HG02870 (cell line): ENCODE results near the gene TMEM179.
"Not testable (repeated sequence)": the region's sequence is repeated elsewhere in the genome, so short reads cannot be mapped to it uniquely, and the experiment has no call there.

ENCODE experiments used
- ATAC-seq: cut with Tn5 transposase; IDR thresholded peaks from one replicate; pipeline ENCODE4 v1.9.1; 2021; ENCODE audit warnings: mild to moderate bottlenecking, moderate library complexity; ENCODE audit not compliant: unreplicated experiment

TMEM179 gene

DNA sequence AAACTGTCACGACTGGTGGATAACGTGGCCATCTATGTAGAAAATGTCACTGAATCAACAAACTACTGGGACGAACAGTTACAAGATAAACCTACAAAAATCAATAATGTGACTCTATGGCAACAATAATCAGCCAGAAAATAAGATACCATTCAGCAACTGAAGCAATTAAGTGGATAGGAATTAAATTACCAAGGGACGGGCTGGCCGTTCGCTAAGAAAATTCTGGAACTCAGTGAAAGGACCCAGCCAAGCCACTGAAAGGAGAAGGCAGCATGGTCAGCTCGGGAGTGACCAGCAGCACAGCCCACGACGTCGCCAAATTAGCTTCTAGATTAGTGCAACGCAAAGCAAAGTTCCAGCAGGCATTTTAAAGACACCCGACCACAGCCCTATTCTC is 33.6 kb upstream of the TMEM179 start:
- no peak for ATAC-seq

DNA sequence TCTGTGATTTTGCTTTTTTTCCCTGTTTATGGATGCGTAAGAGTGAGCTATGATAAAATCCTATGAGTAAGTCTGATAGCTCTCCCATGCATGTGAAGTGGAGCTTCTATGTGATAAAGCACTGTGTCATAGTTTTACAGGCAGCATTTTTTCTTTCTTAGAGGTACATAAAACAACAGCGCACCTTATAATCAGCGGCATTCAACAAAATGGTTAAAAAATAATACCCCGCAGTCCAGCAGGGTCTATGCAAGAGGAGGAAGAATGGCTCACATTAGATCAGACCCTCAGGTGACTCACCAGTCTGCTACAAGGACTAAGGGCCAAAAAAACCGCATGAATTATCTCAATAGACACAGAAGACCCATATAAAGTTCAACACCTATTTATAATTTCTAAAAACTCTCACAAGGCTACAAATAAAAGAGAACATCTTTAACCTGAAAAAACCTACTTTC is 33.0 kb upstream of the TMEM179 start:
- ATAC-seq: no peak

DNA sequence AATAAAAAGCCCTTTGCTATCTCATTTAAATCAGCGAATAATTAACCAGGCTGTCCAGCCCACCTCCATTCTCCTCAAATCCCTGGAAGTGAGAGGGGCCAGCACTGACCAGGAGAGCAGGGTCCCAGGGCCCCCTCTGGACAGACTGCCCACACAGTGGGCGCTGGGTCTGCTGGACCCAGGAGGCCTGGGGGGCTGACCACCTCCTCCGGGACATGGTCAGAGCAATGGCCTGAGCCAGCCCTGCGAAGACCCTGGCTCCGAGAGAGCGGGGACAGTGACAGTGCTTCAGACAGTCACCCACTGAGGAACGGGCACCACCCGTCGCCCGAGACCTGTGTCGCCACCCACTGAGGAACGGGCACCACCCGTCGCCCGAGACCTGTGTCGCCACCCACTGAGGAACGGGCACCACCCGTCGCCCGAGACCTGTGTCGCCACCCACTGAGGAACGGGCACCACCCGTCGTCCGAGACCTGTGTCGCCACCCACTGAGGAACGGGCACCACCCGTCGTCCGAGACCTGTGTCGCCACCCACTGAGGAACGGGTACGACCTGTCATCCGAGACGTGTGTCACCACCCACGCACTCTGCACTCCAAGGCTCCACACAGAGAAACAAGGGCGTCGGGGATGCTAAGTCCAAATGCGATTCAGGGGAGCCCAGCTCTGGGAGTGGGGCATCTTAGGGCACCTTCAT is 32.4 kb upstream of the TMEM179 start:
- ATAC-seq: not testable (repeated sequence)

DNA sequence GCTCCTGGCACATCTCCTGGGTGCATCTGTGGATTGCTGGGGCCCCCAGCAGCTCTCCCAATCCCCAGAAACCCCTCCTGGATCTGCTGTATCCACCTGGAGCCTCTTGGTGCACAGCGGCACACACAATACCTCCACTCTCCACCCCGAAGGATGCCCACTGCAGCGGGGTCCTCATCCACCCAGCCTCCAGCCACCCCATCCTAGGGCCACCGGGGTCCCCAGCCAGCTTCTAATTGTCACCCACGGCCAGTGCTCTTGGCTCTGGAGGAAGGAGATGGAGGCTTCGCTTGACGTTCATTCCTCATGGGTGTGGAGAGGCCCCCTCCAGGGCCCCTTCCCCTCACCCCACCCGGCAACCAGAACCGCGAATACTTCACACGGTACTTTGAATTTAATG is 31.6 kb upstream of the TMEM179 start:
- ATAC-seq: no peak

DNA sequence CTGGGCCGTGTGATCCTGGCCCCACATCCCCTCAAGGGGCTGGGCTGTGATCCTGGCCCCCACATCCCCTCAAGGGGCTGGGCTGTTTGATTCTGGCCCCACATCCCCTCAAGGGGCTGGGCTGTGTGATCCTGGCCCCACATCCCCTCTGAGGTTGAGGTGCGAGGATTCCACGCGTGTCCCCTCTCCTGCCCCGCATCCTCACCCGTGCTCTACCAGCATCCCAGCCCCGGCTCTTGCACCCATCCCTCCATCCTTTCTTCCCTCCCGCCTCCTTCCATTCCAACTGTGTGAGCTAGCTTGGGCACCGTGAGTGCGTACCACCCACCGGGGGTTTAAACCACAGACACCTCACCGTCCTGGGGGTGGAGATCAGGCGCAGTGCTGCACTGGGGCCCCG is 31.1 kb upstream of the TMEM179 start:
- no peak for ATAC-seq

DNA sequence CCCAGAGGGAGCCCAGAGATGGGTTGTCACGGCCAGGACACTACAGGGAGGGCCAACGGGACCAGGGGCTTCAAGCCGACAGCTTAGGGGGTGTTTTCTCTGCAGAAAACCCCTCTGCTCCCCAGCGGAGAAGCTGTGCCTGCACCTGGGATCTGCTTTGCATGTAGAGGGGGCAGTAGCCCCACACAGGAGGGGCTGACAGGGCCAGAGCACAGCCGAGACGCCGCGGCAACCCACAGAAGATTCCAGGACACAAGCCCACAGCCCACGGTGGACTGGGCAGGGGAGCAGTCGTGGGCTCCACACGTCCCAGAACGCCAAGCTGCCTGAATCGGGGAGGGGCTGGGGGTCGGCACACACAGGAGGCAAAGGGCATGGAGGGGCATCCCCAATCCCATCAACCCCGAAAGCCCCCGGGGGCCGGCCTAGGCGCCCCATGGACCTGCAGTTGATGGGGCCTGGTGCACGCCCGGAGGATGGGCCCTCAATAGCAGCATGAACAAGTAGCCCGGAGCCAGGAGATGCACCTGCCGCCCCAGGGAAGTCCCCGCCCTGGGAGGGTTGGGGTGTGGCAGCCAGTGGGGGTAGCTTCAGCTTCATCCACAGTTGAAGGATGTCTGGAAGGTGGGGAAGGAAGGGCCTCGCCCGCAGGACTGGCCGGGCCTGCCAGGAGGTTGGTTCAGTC is 30.5 kb upstream of the TMEM179 start:
- no peak for ATAC-seq

DNA sequence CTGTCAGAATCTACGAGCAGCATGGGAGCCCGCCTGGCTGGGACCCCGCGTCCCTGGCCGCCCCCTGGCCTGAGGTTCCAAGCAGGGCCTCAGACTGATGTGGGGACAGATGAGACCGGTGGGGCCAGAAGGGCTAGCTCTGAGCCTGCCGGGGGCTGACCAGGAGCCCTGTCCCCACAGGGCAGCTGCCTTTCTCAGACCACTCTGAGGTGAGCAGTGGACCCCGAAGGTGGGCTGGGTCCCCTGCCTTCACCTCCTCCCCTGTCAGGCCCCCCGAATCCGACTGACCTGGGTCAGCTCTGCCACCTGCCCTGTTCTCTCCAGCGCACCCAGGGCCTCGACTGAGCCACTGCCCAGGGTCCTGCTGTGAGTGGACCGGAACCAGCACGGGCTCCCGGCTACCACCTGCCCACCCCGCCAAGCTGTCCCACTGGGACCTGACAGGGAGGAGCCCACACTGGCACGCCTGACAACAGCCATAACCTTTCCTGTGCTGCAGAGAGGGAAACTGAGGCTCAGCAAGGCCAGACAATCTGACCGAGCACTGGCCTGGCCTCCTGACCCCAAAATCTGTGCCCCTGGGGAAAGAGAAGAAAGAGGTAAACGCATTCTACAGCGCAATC is 29.7 kb upstream of the TMEM179 start:
- ATAC-seq: no peak

DNA sequence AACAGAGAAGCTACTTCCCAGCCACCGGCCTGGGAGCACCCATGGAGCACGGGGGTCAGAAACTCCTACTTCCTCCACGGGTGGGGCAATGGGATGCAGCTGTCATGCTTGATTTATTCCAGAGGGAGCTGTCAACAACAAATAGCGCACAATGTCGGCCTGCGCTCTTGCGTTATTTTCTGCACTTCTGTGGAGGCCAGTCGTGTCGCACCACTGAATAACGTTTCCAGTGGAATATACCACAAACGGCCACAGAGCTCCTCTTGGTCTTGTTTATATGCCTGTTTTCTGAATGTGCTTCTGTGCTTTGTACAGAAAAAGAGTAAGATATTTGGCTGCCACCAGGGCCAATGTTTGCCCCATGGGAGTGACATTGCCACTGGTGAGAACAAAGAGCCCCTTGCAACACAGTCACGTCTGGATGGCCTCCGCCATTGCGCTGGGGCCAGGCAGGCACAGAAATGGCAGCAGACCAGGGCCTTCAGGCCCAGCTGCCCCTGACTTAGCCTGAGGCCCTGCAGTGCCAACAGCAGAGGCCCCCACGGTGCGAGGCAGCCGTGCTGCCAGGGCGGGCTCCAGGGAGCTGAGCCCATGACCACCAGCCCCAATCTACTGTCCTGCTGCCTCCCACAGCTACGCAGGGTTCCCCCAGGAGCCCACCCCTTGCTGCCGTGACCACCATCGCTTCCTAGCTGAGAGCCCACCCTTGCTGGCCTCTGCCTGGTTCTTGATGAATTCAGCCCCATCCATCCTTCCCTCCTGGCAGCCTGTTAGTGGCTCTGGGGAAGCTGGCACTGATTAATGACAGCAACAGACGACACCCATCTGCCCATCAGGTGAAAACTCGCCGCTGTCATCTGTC is 28.9 kb upstream of the TMEM179 start:
- ATAC-seq: no peak

DNA sequence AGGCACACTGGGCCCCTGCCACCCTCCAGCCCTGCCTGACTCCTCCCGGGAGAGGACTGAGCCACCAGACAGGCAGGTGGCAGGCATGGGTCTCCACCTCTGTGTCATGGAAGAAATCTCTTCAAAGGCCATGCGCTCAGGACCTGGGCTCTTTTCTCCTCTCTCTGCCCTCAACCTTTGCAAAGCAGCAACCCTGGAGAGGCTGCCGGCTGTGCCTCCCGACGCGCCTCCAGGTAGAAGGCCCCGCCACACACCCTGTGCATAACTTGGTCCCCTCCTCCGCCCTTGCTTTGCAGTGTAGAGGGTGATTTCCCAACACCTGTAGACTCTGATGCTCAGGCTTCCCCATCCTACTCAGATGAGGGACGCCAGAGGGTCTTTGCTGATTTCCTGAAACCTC is 28.2 kb upstream of the TMEM179 start:
- ATAC-seq: no peak

DNA sequence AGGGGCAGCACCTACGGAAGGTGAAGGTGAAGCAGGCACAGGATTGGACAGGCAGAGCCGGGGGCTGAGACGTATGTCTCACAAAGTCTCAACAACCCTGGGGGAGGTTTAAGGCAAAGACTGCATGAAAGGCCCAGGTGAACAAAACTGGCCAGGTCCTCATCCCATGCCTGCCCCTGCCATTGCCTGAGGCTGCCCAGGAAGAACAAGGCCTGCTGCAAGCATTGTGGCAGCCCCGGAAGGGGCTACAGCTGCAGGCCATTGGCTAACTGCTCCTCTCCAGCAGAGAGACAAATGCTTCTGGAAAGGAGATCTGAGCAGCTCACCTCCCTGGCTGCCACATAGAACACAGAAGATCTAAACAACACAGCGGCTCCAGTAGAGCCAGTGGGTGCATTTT is 20.4 kb upstream of the TMEM179 start:
- no peak for ATAC-seq

DNA sequence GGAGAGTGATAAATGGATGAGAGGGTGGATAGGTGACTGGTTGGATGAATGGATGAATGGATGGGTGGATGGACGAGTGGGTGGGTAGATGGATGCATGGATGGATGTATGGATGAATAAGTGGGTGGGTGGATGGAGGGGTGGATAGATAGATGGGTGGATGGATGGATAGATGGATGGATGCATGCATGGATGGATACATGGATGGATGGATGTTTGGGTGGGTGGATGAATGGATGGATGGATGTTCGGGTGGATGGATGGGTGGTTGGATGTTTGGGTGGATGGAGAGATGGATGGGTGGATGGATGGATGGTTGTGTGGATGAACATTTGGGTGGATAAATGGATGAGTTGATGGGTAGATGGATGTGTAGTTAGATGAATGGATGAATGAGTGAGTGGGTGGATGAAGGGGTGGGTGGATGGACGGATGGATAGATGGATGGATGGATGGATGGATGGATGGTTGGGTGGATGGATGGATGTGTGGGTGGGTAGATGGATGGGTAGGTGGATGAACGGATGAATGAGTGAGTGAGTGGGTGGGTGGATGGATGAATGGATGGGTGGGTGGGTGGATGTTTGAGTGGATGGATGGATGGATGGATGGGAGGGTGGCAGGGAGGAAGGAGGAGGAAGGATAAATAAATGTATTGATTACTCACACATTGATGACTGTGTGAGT is 9.7 kb upstream of the TMEM179 start:
- ATAC-seq: no peak

DNA sequence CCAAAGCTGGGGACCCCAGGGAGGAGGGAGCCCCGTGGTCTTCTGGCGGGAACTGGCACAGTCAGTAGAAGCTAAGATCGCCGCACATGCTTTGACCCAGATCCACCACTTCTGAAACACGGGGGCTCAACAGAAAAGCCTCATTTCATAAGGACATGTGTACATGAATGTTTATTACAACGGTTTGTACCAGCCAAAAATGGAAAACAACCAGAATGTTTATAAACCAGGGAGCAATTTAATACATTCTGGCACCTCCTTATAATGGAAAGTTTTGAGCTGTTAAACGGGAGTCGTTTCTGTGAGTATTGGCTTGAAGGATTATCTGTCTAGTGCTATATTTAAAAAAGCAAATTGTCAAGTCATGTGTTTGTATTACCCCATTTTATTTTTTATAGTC is 7.3 kb upstream of the TMEM179 start:
- ATAC-seq: no peak

DNA sequence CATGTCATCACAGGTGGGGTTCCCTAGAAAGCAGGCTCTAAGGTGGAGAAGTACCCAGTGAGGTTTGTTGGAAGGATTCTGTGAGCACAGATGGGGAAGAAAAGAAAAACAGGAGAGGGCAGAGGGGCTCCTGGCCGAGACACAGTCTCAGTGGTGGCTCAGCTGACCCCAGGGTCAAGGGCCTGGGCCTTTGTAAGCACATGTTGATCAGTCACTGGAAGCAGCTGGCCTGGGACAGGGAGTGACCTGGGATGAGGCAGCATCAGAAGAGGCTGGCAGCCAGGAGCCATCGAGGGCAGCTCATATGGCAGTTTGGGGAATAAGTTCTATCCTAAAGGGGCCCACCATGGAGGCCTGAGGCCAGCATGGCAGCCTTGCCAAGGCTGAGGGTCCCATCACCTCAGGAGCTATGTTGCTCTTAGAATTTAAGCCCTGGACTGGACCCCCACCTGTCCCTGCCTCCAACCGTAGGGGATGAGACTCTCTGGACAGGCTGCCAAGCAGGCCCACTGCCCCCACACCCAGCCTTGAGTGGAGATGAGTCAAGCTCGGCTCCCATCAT is 6.3 kb upstream of the TMEM179 start:
- ATAC-seq: no peak

DNA sequence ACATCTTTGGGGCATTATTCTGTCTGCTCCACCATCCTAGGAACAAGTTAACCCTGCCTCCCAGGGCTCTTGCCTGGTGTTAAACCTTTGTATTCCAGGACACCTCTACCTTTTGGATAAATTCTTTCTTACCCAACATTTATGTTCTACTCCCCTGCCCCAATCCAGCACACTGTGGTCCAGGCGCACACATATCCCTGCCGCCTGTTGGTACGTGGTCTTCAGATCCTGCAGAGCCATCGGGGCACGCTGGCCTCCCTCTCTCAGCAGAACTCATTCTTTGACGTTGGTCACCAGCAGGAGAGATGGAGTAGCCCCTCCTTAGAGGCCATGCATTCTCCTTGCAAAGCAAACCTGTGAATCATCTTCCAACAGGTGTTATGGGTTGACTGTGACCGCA is 5.1 kb upstream of the TMEM179 start:
- ATAC-seq: no peak

DNA sequence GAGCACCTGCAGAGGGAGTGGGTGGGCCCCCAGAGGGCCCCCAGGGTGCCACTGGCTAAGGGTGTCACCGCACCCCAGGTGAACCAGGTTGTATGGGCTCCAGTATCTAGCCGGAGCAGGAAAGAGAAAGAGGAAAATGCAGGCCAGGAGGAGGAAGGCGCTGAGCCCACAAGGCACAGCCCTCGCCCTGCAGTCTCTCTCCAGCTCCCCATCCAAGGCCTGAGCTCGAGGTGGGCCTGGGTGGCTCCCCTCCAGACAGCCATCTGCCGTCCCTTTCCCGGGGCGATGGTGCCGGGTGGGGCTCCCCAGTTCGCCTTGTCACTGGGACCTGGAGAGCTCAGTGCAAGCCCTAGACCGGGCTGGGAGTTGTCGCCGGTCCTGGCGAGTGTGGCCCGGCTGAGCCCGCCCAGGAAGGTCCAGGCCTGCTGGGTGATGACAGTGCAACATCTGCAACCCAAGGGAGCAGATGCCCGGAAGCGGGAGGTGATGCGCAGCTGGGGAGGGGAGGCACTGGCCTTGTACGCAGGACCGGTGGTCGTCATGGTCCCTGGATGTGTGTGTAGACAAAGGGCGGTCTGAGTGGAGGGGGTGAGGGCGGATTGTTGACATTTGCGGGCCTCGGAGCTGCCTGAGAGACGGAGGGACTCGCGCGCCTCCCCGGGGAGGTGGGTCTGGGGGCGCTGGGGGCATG is 716 bp downstream of the TMEM179 start:
- no peak for ATAC-seq

DNA sequence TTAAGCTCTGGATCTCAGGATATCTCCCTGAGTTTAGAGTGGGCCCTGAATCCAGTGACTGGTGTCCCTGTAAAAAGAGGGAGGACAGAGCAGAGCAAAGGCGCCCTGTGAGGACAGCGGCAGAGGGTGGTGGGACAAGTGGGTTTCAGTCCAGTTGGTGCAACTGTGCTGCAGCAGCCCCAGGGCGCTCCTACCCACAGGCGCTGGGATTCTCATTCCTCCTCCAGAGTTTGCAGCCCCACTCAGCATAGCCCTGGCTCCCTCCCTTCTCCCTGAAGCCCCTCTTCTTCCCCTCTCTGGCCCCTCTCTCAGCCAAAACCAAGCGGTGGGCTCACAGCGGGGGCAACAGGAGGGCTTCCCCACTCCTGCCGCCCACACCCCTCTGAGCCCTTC is 1.6 kb downstream of the TMEM179 start:
- no peak for ATAC-seq

DNA sequence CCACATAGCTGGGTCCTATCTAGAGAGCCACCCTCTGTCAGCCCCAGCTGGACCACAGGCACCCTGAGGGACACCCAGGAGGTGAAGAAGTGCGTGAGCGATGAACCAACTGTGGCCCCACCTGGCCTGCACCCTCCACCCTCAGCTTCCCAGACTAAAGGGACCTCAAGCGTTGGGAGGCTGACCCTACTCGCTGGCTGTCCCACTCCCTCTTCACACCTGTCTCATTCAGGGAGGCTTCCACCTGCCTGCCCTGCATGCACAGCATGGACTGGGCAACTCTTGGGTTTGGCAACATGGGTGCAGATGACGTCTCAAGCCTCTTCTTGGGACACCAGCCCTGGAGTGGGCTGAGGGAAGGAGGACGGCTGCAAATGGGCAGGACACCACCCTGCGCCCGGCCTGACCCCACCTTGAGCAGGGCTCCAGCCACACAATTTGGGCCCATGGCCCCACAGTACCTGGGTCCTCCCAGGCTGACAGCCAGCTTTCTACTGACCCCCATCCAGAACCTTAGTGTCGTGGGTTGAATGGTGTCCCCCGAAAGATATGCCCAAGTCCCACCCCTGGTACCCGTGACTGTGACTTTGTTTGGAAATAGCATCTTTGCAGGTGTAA is 2.1 kb downstream of the TMEM179 start:
- no peak for ATAC-seq

DNA sequence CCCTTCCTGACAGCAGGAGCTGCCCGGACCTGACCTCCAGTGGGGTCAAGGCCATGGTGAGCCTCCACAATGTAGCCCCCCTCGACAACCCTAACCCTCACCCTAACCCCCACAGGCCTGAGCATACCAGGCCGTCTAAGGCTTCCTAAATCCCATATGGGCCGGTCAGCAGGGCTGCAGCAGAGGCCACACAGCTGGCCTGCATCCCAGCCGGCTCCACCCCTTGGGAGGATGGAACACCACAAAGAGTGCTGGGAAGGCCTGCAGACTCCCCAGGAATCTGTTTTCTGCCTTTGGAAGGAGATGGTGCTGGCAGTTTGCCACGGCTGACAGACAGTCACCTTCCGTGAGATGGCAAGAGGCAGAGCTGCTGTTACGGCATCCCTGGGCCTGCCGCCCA is 2.8 kb downstream of the TMEM179 start:
- no peak for ATAC-seq

DNA sequence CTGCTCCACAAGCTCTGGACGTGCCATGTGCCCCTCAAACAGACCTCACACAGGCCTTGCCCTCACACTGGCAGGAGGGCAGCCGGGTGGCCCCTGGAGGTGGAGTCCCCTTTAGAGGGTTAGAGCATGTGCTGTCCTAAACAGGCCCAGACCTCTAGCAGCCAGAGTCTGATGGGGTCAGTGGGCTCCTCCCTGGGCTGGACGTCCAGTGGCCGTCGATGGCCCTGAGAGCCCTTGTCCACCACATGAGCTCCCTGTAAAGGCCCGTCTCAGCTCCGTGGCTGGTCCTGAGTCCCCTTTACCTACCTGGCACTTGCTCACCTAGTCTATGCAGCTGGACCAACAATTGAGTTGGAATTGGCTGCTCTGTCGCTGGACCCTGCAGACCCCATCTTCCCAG is 3.8 kb downstream of the TMEM179 start:
- ATAC-seq: no peak
